Measurements from ENCODE around the gene SLC25A15.
"Not testable (repeated sequence)": the region's sequence is repeated elsewhere in the genome, so short reads cannot be mapped to it uniquely, and the experiment has no call there.

The SLC25A15 gene

DNA sequence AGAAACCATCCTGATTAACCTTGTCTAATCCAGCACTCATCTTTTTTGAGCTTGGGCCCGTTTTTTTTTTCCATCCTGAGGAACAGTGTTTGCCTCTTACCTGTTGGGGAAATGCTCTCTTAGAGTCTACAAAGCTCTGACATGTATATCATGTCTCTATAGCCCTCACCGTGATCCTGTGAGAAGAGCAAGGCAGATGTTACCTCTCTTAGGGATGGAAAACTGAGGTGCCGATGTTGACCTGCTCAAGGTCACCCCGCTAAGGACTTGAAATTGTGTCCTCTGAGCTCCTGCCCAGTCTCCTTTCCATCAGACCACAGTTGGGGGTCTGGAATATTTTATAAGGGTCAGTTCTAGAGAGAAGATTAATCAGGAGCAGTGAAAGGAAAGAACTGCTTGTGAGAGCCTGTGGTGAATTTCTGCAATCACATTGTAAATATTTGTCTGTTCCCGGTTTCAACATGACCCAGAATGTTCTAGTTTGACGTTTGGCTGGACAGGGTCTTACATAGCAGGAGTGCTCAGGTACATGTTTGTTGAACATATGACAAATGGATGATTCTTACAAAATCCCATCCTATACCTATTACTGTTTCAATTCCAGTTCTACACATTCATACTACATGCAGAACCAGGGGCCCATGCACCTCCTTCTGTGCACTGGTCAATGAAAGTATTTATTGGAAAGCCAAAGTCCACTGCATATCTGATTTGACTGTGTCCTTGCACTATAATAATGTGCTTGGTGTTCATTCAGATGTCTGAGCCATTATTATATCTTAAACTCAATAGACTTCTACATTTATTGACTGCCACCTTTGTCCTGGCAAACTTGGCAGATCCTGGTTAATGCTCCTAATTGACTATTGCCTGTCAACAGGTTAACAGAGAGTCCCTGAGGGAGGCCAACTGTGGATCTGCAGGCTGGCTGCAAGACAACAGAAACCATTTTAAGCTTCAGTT lies 12.1 kb downstream of the SLC25A15 start:
- Histone ChIP-seq H3K9me3 (ENCODE audit: control insufficient read depth, low read length) (no peaks in the 10 kb centered on the region), H3K4me1 (ENCODE audit: control insufficient read depth, insufficient read depth, low read length) (peaks cover 24% of the 10 kb centered on the region), H3K9ac (ENCODE audit: low read length) (no peak overlapping the region), H3K36me3 (ENCODE audit: control insufficient read depth, insufficient read depth, low read length) (no peaks in the 10 kb centered on the region), H3K4me3 (ENCODE audit: low read length) (no peak overlapping the region), H3K27me3 (ENCODE audit: control insufficient read depth, insufficient read depth, low read length) (no peaks in the 10 kb centered on the region)

DNA sequence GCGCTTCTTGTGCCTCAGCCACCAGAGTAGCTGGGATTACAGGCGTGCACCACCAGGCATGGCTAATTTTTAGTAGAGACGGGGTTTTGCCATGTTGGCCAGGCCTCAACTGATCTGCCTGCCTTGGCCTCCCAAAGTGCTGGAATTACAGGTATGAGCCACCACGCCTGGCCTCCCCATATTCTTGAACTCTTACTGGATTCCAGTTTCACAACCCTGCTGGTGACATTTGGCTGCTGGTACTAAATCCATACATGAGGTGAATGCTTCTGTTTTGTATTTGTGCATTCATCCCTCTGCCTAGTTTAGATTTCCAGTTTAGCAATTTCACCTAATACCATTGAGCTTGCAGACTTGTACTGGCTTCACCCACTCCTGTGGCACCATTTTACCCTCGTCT lies 13.9 kb downstream of the SLC25A15 start:
- H3K4me3 ChIP-seq (ENCODE audit: low read length): no peak overlapping the region
- H3K9me3 ChIP-seq (ENCODE audit: control insufficient read depth, low read length): no peaks in the 10 kb centered on the region
- H3K36me3 ChIP-seq (ENCODE audit: control insufficient read depth, insufficient read depth, low read length): no peaks in the 10 kb centered on the region
- H3K4me1 ChIP-seq (ENCODE audit: control insufficient read depth, insufficient read depth, low read length): peaks cover 24% of the 10 kb centered on the region
- H3K27me3 ChIP-seq (ENCODE audit: control insufficient read depth, insufficient read depth, low read length): no peaks in the 10 kb centered on the region
- H3K9ac ChIP-seq (ENCODE audit: low read length): no peak overlapping the region

GRCh38 chr13:40806241-40806640 lies 16.8 kb downstream of the SLC25A15 start:
- H3K9me3 ChIP-seq (ENCODE audit: control insufficient read depth, low read length): no peaks in the 10 kb centered on the region
- no peak overlapping the region for H3K9ac ChIP-seq (ENCODE audit: low read length)
- no peak overlapping the region for H3K4me3 ChIP-seq (ENCODE audit: low read length)
- peaks cover 12% of the 10 kb centered on the region for H3K4me1 ChIP-seq (ENCODE audit: control insufficient read depth, insufficient read depth, low read length)
- no peaks in the 10 kb centered on the region for H3K27me3 ChIP-seq (ENCODE audit: control insufficient read depth, insufficient read depth, low read length)
- H3K36me3 ChIP-seq (ENCODE audit: control insufficient read depth, insufficient read depth, low read length): no peaks in the 10 kb centered on the region

- Histone ChIP-seq H3K36me3 (ENCODE audit: control insufficient read depth, insufficient read depth, low read length) (no peaks in the 10 kb centered on the region), H3K4me3 (ENCODE audit: low read length) (no peak overlapping the region)
These were observed 20.1 kb downstream of the SLC25A15 start for GRCh38 chr13:40809471-40809870.

GRCh38 chr13:40812102-40812501 lies 22.7 kb downstream of the SLC25A15 start:
- Histone ChIP-seq H3K36me3 (ENCODE audit: control insufficient read depth, insufficient read depth, low read length) (no peaks in the 10 kb centered on the region), H3K9ac (ENCODE audit: low read length) (no peak overlapping the region), H3K4me3 (ENCODE audit: low read length) (no peak overlapping the region), H3K4me1 (ENCODE audit: control insufficient read depth, insufficient read depth, low read length) (no peaks in the 10 kb centered on the region), H3K9me3 (ENCODE audit: control insufficient read depth, low read length) (no peaks in the 10 kb centered on the region), H3K27me3 (ENCODE audit: control insufficient read depth, insufficient read depth, low read length) (no peaks in the 10 kb centered on the region)

More at GRCh38 chr13:40809471-40809870, 20.1 kb downstream of the SLC25A15 start:
- H3K9ac ChIP-seq (ENCODE audit: low read length): no peak overlapping the region
- H3K27me3 ChIP-seq (ENCODE audit: control insufficient read depth, insufficient read depth, low read length): no peaks in the 10 kb centered on the region
- no peaks in the 10 kb centered on the region for H3K4me1 ChIP-seq (ENCODE audit: control insufficient read depth, insufficient read depth, low read length)
- no peaks in the 10 kb centered on the region for H3K9me3 ChIP-seq (ENCODE audit: control insufficient read depth, low read length)

GRCh38 chr13:40812724-40813445 lies 23.5 kb downstream of the SLC25A15 start:
- H3K9me3 ChIP-seq (ENCODE audit: control insufficient read depth, low read length): no peaks in the 10 kb centered on the region
- no peak overlapping the region for H3K4me3 ChIP-seq (ENCODE audit: low read length)
- no peaks in the 10 kb centered on the region for H3K27me3 ChIP-seq (ENCODE audit: control insufficient read depth, insufficient read depth, low read length)
- no peak overlapping the region for H3K9ac ChIP-seq (ENCODE audit: low read length)
- no peaks in the 10 kb centered on the region for H3K36me3 ChIP-seq (ENCODE audit: control insufficient read depth, insufficient read depth, low read length)
- no peaks in the 10 kb centered on the region for H3K4me1 ChIP-seq (ENCODE audit: control insufficient read depth, insufficient read depth, low read length)

GRCh38 chr13:40813667-40814454 lies 24.4 kb downstream of the SLC25A15 start:
- Histone ChIP-seq H3K27me3 (ENCODE audit: control insufficient read depth, insufficient read depth, low read length) (no peaks in the 10 kb centered on the region), H3K36me3 (ENCODE audit: control insufficient read depth, insufficient read depth, low read length) (no peaks in the 10 kb centered on the region), H3K4me3 (ENCODE audit: low read length) (no peak overlapping the region), H3K9ac (ENCODE audit: low read length) (no peak overlapping the region), H3K9me3 (ENCODE audit: control insufficient read depth, low read length) (no peaks in the 10 kb centered on the region), H3K4me1 (ENCODE audit: control insufficient read depth, insufficient read depth, low read length) (no peaks in the 10 kb centered on the region)

DNA sequence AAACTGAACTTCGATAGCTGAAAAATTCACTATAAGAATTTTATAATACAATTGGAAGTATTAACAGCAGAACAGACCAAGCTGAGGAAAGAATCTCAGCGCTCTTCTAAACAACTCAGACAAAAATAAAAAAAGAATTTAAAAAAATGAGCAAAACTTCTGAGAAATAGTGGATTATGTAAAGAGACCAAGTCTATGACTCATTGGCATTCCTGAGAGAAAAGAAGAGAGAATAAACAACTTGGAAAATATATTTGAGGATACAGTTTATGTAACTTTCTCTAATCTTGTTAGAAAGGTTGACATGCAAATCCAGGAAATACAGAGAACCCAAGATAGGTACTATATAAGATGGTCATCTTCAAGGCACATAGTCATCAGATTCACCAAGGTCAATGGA lies 25.4 kb downstream of the SLC25A15 start:
- Histone ChIP-seq H3K4me3 (ENCODE audit: low read length) (no peak overlapping the region), H3K4me1 (ENCODE audit: control insufficient read depth, insufficient read depth, low read length) (no peaks in the 10 kb centered on the region), H3K36me3 (ENCODE audit: control insufficient read depth, insufficient read depth, low read length) (no peaks in the 10 kb centered on the region), H3K9me3 (ENCODE audit: control insufficient read depth, low read length) (no peaks in the 10 kb centered on the region), H3K27me3 (ENCODE audit: control insufficient read depth, insufficient read depth, low read length) (no peaks in the 10 kb centered on the region), H3K9ac (ENCODE audit: low read length) (no peak overlapping the region)

DNA sequence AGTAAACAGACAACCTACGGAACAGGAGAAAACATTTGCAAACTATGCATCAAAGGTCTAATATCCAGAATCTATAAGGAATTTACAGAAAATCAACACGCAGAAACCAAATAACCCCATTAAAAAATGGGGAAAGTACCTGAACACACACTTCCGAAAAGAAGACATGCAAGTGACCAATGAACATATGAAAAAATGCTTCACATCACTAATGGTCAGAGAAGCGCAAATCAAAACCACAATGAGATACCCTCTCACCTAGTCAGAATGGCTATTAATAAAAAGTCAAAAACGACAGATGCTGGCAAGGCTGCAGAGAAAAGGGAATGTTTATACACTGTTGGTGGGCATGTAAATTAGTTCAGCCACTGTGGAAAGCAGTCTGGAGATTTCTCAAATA lies 29.5 kb downstream of the SLC25A15 start:
- Histone ChIP-seq H3K9ac (ENCODE audit: low read length) (no peak overlapping the region), H3K4me3 (ENCODE audit: low read length) (no peak overlapping the region), H3K4me1 (ENCODE audit: control insufficient read depth, insufficient read depth, low read length) (no peaks in the 10 kb centered on the region), H3K27me3 (ENCODE audit: control insufficient read depth, insufficient read depth, low read length) (no peaks in the 10 kb centered on the region), H3K36me3 (ENCODE audit: control insufficient read depth, insufficient read depth, low read length) (no peaks in the 10 kb centered on the region), H3K9me3 (ENCODE audit: control insufficient read depth, low read length) (no peaks in the 10 kb centered on the region)

DNA sequence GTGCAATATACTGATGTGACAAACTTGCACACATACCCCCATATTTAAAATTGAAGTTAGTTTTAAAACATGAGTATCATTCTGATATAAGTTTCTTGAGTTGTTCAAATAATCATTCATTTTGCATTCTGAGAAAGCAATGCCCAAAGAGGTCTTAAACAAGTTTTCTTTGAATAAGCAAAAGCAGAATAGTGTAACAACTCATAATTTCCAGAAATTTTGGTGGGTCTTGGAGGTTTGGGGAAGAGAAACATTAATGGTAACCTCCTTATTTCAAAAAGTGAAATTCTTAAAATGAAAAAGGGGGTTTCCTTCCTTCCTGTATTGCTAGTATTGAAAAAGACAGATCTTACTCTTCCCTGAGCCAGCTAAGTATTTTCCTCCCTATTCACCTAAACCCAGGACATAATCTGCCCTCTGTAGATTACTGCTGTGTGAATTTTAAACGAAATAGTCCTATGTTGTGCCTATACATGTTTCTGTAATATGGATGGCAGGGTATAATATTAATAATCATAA lies 30.4 kb downstream of the SLC25A15 start:
- Histone ChIP-seq H3K4me3 (ENCODE audit: low read length) (no peak overlapping the region), H3K9ac (ENCODE audit: low read length) (no peak overlapping the region), H3K36me3 (ENCODE audit: control insufficient read depth, insufficient read depth, low read length) (no peaks in the 10 kb centered on the region), H3K27me3 (ENCODE audit: control insufficient read depth, insufficient read depth, low read length) (no peaks in the 10 kb centered on the region), H3K4me1 (ENCODE audit: control insufficient read depth, insufficient read depth, low read length) (no peaks in the 10 kb centered on the region), H3K9me3 (ENCODE audit: control insufficient read depth, low read length) (no peaks in the 10 kb centered on the region)

GRCh38 chr13:40839725-40840124 lies 50.3 kb downstream of the SLC25A15 start:
- not testable (repeated sequence) for H3K36me3 ChIP-seq (ENCODE audit: control insufficient read depth, insufficient read depth, low read length); H3K27me3 ChIP-seq (ENCODE audit: control insufficient read depth, insufficient read depth, low read length); H3K4me1 ChIP-seq (ENCODE audit: control insufficient read depth, insufficient read depth, low read length); H3K9me3 ChIP-seq (ENCODE audit: control insufficient read depth, low read length); H3K9ac ChIP-seq (ENCODE audit: low read length); H3K4me3 ChIP-seq (ENCODE audit: low read length)

Measured in mucosa of stomach (tissue), 1 donor.